ENCODE data around the gene PDYN.

Gene PDYN

DNA sequence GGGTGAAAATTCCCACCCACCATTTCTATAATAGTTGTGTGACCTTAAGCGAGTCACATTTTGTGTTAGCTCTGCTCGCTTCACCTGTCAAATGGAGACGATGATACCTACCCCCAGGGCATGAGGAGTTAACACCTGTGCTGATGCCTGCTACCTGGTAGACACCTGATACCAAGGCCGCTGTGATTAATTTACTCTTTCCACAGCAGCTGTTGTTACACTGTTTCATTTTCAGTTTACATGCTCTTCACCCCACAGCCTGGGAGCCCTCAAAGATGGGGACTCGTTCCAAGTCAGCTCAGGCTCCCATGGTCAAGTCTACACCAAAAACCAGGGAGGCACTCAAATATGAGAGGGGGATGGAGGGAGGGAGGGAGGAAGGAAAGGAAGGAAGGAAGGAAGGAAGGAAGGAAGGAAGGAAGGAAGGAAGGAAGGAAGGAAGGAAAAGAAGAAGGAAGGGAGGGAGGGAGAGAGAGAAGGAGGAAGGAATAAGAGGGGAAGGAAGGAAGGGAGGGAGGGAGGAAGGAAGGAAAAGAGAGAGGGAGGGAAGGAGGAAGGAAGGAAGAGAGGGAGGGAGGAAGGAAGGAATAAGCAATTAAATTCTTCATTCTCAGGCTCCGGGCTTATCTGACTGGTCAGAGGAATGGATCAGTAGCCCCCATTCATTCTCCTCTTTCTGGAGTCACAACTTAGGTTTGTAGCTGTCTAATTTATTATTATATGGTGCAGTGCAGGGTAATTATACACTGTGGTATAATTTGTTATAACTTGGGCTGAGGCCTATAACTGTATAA, 40.9 kb downstream of the PDYN start:
- no peak for DNase-seq (ENCODE audit: low spot score)
- no peak for FAIRE-seq

DNA sequence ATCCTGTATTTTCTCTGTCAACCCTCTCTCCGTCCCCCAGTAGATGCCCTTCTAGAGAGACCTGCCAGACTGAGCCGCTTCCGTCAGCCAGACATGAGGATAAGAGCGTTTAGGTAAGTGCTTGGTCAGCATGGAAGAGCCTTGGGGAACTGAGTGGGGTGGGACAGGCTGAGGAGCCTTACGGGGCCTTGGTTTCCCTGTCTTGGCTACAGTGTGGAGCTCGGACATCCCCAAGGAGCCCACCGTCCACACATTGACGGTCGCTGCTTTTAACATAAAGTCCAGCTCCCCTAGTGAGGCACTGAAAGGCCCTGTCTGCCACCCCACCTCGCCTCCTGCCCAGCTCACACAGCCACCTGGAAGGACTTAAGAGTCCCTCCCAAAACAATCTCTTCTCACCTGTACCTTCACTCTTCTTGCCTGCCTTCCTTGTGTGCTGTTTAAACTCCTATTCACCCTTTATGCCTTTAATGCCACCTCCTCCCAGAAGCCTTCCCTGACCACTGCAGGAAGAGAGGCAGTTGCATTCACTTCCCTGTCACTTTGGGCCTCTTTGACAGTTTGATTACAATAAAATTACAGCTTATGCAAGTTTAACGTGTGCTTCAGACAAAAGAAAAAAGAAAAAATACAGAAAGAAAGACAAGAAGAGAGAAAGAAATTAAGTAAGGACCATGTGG, 42.3 kb downstream of the PDYN start:
- DNase-seq (ENCODE audit: low spot score), result no peak
- no peak for FAIRE-seq

DNA sequence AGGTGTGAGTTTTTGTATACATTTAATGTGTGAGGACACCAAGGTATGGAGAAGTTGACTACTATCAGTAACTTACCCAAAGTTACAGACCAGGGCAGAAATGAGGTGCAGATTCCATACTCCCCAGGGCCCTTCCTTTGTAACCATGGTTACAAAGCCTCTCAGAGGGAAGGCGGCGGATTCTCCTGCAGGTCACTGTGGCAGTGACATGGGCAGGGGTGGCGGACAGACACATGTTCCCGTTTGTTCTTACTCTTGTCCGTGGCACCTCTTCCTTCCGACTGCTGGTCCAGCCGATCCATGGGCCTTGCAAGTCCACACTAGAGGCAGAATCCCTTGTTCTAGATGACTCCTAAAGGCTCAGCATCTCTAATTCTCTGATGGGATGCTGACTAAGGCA, 43.0 kb downstream of the PDYN start:
- DNase-seq (ENCODE audit: low spot score), result no peak
- no peak for FAIRE-seq

DNA sequence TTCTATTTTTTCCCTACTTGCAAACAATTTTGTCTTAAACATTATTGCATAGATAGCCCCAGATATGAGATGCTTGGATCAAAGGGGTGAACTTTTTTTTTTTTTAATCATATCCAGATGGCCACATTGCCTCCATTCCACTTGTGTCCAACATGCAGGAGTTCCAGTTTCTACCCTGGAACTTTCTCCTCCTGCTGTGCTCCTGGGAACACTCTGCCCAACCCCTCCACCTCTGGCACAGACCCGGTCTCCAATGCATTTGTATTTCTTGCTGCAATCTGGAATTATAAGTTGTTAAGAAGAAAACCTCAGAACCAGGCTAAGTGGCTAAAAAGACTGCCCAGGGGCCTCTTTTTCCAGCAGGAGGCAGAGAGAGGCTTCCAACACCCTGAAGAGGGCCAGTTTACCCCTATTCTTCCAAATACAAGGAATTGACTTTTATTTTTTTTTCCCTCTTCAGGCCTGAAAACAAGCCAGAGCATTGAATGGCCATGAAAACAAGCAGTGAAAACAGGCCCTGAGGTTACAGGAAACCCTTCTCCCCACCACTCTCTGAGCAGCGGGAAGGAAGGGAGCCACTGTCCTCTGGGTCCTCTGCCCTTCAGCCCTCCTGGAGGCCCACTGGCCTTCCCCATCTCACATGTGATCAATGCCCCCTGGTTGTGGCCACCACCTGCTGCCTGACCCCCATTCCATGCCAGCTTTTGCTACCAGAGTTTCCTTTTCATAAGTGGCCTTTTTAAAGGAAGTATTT, 44.3 kb downstream of the PDYN start:
- DNase-seq (ENCODE audit: low spot score) (no peak), FAIRE-seq (no peak)

DNA sequence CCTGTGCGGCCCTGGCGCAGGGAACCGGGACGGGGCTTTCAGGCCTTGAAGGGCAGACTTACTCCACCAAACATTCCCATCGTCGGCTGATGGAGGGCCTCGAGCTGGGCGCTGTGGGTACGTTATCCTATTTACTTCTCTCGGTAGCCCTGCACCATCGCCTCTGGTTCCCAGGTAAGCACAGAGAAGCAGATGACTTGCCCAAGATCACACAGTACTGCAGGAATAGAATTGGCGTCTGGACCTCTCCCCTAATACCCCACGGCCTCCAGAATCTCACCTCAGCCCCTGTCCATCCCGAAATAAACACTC, 46.4 kb downstream of the PDYN start:
- FAIRE-seq (no peak), DNase-seq (ENCODE audit: low spot score) (no peak)

DNA sequence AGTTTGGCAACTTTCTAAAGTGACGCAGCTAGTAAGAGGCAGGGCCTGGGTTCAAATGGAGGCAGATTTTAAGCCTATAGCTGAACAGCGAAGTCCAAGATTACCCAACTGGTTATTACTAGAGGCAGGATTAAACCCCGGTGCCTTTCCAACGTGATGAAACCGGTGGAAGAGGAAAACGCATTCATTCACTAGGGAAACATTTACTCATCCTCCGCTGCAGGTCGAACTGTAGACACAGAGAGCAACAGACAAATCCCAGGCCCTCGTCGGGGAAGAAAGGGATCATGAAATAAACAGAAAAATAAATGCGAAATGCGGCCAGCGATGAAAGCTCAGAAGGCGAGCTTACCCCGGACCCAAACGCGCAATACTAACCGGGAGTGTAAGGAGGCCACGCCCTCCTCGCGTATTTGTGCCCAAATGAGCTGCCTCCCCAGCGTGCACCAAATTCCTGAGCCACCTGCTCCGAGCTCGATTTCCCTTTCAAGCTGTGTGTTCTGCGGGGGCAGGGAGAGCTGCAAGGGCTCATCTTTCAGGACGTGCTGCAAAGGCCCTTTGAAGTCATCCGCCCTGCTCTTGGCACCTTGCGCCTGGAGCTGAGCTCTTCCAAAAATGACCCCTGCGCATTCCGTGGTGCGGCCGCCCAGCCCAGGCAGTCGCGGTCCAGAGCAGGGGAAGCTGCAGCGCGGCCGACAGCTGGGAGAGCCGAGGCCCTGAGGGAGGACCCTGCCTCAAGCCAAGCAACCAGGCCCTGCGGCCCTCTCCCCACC, 46.9 kb downstream of the PDYN start:
- DNase-seq (ENCODE audit: low spot score), result peak; percentile 17
- FAIRE-seq, result no peak

DNA sequence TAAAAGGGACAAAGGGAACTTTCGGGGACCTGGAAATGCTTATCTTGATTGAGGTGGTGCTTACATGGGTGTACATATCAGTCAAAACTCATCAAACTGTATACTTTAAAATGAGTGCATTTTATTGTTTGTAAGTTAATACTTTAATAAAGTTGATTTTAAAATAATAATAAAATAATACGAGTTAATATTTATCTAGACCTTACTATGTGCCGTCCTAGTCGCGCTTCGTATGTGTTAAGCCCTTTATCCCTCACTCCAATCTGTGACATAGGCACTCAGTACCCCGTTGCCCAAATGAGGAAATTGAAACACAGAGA, 47.5 kb downstream of the PDYN start:
- no peak for FAIRE-seq

DNA sequence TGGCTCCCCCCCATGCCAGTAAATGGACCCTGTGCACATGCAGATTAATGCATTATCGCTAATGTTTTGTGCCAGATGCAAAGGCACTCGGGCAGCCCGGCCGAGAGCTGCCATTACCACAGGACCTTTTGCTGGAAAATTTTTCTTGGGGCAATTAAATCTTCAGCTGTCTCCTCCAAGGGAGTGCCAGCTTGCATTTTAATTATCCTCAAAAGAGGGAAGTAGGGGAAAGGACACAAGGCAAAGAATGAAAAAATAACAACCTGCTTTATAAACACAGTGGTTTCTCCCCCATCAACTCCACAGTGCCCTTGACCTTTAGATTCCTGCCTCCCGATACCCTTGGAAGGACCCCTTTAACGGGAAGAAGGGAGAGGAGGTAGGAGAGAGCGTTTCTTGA, 48.2 kb downstream of the PDYN start:
- FAIRE-seq, result no peak

More for the DNA sequence above, 47.5 kb downstream of the PDYN start:
- no peak for DNase-seq (ENCODE audit: low spot score)

DNA sequence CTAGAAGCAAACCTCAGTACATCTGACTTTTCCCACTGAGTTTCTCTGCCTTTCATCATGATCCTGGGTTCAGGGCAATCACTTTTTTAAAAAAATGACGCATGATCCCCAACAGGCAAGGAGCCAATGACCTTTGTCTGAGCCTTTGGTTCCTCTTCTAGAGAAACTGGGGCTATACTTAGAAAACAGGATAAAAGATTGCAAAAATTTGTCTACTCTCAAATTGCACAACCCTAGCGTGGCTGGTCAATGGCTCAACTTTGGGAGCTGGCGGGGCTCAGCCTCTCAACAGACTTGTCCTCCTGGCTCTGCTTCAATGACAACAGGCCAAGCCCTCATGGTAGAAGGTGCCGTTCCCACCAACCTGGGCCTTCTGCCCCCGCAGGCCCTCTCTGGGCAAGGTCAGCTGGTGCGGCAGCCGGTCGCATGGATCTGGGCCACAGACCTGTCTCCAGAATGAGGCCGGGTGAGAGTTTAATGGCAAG, 48.7 kb downstream of the PDYN start:
- FAIRE-seq (no peak), DNase-seq (ENCODE audit: low spot score) (no peak)

More for the DNA sequence above, 48.2 kb downstream of the PDYN start:
- no peak for DNase-seq (ENCODE audit: low spot score)

DNA sequence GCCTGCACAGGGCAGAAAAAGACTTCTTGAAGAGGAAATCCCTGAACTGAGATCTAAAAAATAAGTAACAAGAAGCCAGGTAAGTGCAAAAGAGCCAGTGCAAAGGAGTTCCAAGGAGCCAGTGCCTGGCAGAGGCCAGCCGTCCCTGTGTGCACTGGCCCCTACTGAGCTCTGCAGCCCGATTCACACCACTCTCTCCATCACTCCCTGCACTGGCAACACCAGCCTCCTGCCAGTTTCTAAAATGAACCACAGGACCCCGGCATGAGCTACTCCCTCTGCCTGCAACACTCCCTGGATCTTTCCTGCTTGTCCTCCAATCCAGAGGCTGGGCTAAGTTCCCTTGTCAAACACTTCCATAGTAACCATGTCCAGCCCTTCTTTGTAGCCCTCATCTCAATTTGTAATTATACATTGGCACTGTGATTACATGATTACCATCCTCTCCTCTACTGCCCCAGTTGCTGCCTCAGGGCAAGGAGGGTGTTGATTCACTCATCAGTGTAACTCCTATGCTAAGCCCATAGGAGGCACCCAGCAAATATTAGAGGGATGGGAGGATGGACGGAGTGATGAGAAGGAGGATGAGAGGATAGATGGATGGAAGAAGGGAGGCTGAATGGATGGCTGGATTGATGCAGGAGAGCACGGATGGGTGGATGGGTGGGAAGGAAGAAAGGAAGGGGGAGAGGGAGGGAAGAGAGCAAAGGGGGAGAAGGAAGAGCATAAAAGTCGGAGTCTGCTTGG, 49.3 kb downstream of the PDYN start:
- DNase-seq (ENCODE audit: low spot score), result no peak
- FAIRE-seq, result no peak

DNA sequence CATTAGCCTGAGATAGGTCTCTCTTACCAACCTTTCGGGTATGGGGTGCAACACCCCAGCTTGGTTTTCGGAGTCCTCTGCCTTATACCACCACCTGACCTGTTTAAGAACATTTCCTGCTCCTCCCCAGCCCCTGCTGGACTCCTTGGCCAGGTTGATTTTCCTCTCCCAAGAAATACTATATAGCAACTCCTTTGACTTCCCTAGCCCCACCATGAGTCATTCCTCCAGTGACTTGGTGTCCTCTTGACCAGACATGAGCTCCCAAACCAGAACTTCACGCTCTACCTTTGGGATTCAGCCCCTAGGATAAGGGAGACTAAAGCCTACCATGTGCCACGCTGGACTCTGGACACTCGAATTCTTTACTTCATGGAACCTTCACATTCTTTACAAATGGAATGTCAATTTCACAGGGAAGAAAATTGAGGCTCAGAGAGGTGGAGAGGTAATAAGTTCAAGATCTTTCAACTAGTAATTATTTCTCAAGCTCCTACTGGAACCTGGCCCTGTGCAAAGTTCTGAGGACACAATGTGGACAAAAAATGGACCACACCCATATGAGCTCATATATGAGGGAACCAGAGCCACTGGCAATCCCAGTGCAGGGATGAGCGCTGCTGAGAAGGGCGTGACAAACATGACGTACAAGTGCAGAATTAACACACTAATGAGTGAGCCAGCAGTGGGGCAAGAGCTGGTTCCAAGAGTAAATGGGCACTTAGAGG, 50.4 kb downstream of the PDYN start:
- FAIRE-seq (no peak), DNase-seq (ENCODE audit: low spot score) (no peak)

DNA sequence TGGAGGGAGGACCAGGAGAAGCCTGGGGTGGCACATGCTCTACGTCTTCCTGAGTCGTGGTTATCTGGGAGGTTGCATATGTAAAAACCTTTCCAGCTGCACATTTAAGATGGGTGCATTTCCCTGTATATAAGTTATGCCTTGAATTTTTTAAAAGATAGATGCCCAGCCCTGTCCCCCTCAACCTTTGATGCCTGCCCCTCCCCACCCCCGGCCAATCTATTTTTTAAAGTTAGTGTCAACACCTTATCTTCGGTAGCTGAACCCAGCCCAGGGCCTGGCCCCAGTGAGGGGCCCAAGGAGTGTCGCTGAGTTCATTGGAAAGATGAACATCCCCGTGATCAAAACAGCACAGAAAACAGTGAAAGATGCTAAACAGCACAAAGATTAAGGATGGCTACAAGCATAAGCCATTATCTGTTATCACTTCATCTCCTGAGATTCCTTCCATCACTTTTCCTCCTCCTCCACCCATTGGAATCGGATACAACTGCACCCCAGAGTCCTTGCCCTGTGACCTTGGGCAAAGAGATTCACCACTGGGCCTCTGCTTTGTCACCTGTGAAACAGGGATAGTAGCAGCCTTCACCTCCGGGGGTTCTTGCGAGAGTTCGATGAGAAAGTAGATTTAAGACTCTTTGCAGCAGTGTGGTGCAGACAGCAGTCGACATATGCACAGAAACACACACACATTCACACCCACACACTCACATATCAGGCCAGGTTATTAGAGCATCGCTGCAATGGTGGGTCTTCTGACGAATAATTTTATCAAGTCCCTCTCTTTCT, 51.2 kb downstream of the PDYN start:
- FAIRE-seq (peak; percentile 17), DNase-seq (ENCODE audit: low spot score) (no peak)

DNA sequence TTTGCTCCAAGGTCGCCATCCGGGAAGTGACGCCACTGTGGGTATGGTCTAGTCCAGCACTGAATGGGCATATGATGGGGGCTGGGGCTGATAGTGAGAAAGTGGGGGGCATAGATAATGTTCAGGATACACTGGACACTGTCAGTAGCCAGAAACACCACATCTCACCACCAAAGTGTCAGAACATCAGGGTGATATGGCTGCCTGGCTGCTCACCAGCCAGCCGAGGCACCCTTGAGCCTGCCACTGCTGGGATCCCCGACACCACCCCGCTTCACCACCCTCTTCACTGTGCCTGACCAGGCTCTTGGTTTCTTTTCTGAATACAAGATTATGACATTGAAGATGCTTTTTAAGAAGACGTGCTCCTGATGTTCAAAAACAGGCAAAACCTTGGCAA, 51.8 kb downstream of the PDYN start:
- no peak for FAIRE-seq
- DNase-seq (ENCODE audit: low spot score), result no peak

DNA sequence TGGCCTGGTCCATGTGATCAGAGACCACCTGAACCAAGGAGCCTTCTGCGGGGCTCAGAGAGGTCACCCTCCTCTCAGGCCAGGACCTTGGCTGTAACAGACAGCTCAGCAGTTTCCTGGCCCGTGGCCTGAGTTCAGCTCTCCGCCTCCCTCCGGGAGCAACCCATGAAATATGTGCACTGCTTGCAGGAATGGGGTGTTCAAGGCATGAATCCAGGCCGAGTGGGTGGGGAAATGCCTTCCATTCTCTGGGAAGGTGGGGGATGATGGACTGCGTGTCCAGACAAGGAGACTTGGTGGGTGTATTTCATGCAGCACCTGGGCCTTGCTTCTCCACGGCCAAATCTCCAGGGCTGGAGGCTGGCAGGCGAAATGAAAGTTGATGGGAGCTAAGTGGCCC, 52.6 kb downstream of the PDYN start:
- no peak for DNase-seq (ENCODE audit: low spot score)
- no peak for FAIRE-seq

DNA sequence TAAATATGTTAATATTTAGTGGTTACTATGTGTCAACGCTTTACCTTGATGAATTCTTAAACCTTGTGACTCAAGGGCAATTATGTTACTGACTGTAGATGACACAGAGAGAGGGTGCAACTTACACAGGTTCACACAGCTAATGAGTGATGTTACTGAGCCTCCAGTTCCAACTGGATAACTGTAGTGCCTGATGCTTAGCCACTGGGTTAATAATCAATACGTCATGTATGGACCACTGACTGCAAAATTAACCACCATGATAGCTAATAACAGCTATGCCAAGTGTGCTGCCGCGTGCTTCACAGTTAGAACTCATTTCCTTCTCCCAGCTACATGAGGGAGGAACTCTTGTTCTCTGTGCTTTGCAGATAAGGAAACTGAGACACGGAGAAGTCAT, 53.3 kb downstream of the PDYN start:
- FAIRE-seq (peak; percentile 17), DNase-seq (ENCODE audit: low spot score) (no peak)

DNA sequence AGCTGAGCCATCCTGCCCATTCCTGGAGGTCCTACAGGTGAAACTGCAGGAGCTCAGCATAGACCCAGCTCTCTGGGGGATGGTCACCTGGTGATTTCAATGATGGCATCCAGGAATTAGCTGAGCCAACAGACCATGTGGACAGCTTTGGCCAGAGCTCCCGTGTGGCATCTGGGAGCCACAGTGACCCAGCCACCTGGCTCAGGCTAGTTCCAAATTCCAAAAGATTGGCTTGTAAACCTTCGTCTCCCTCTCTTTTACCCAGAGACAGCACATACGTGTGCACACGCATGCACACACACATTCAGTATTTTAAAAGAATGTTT, 54.6 kb downstream of the PDYN start:
- DNase-seq (ENCODE audit: low spot score) (no peak), FAIRE-seq (no peak)

DNA sequence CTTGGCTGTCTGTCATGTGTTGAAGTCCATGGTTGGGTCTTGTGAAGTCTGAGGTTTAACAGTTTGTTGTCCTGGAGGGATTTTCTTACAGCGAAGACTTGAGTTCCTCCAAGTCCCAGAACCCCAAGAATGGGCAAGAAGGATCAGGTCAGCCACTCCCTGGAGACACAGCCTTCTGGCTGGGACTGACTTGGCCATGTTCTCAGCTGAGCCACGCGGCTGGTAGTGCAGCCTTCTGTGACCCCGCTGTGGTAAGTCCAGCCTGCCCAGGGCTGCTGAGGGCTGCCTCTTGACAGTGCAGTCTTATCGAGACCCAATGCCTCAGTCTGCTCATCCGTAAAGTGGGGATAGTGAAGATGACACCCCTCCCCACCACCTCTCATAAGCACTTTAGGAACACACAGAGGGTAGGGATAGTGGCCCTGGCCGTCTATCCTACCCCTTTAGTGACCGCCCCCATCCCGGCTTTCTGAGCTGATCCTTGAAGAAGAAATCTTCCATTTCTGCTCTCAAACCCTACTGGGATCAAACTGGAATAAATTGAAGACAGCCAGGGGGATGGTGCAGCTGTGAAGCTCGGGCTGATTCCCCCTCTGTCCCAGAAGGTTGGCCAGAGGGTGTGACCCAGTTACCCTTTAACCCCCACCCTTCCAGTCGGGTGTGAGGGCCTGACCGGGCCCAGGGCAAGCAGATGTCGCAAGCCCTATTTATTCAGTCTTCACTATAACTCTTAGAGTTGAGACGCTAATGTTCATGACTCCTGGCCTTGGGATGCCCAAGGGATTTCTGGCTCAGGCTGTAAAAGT, 55.2 kb downstream of the PDYN start:
- DNase-seq (ENCODE audit: low spot score) (no peak), FAIRE-seq (no peak)

DNA sequence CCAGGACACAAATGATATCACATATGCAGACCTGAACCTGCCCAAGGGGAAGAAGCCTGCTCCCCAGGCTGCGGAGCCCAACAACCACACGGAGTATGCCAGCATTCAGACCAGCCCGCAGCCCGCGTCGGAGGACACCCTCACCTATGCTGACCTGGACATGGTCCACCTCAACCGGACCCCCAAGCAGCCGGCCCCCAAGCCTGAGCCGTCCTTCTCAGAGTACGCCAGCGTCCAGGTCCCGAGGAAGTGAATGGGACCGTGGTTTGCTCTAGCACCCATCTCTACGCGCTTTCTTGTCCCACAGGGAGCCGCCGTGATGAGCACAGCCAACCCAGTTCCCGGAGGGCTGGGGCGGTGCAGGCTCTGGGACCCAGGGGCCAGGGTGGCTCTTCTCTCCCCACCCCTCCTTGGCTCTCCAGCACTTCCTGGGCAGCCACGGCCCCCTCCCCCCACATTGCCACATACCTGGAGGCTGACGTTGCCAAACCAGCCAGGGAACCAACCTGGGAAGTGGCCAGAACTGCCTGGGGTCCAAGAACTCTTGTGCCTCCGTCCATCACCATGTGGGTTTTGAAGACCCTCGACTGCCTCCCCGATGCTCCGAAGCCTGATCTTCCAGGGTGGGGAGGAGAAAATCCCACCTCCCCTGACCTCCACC, 56.4 kb downstream of the PDYN start:
- DNase-seq (ENCODE audit: low spot score), result no peak
- FAIRE-seq, result no peak
